ENCODE measurements around the gene SLCO2A1.

Gene SLCO2A1

GRCh38 chr3:133927540-133928066, 102.1 kb downstream of the SLCO2A1 start:
- 0 out of 2 replicates have a peak, but pooled peaks cover 4% of the 10 kb centered on the region for H3K4me1 ChIP-seq (ENCODE audit: low read length)
- peak overlapping the region; percentile 66 for H3K4me2 ChIP-seq (ENCODE audit: low read depth, low read length)
- no peak overlapping the region for H3K9ac ChIP-seq (ENCODE audit: low read length)
- no peaks in the 10 kb centered on the region for H3K9me2 ChIP-seq (replicated peaks; ENCODE audit: insufficient read depth, low read length)
- no peaks in the 10 kb centered on the region for H3K36me3 ChIP-seq (replicated peaks; ENCODE audit: insufficient read depth, low read length)
- no peak overlapping the region for H3K27ac ChIP-seq (ENCODE audit: low read length)
- no peaks in the 10 kb centered on the region for H3F3A ChIP-seq (ENCODE audit: insufficient read depth, low read length)
- H3K9me3 ChIP-seq (replicated peaks; ENCODE audit: insufficient read depth, low read length) = no peaks in the 10 kb centered on the region
- TF ChIP-seq EZH2phosphoT487 (IDR thresholded peaks at IDR 0.05; ENCODE audit: low read length) (no peak), CTCF (IDR thresholded peaks at IDR 0.05; ENCODE audit: low read length) (peak; percentile 52)
- H2AFZ ChIP-seq (ENCODE audit: low read length) = peak overlapping the region; percentile 33
- H3K27me3 ChIP-seq (replicated peaks; ENCODE audit: insufficient read depth, low read length) = no peaks in the 10 kb centered on the region
- H4K20me1 ChIP-seq (ENCODE audit: insufficient read depth, low read length) = no peaks in the 10 kb centered on the region
- H3K79me2 ChIP-seq (ENCODE audit: low read length) = no peaks in the 10 kb centered on the region
- peak; percentile 18 for DNase-seq
- peak overlapping the region; percentile 31 for H3K4me3 ChIP-seq (ENCODE audit: low read length)

GRCh38 chr3:133926736-133927539, 102.8 kb downstream of the SLCO2A1 start:
- no peak overlapping the region for H3K9ac ChIP-seq (ENCODE audit: low read length)
- no peak for TF ChIP-seq CTCF (IDR thresholded peaks at IDR 0.05; ENCODE audit: low read length)
- TF ChIP-seq EZH2 (optimal IDR thresholded peaks at IDR 0.05; ENCODE audit: low read depth, low read length) = no peak
- no peak for TF ChIP-seq EZH2phosphoT487 (IDR thresholded peaks at IDR 0.05; ENCODE audit: low read length)
- H4K20me1 ChIP-seq (ENCODE audit: insufficient read depth, low read length) = no peaks in the 10 kb centered on the region
- no peaks in the 10 kb centered on the region for H3K36me3 ChIP-seq (replicated peaks; ENCODE audit: insufficient read depth, low read length)
- H3K4me1 ChIP-seq (ENCODE audit: low read length) = 0 out of 2 replicates have a peak, but pooled peaks cover 4% of the 10 kb centered on the region
- H3K4me3 ChIP-seq (ENCODE audit: low read length) = peak overlapping the region; percentile 30; the same call in 1 of the 2 replicates
- H3K9me3 ChIP-seq (replicated peaks; ENCODE audit: insufficient read depth, low read length) = no peaks in the 10 kb centered on the region
- H3K79me2 ChIP-seq (ENCODE audit: low read length) = no peaks in the 10 kb centered on the region
- no peak overlapping the region for H3K27ac ChIP-seq (ENCODE audit: low read length)
- no peaks in the 10 kb centered on the region for H3F3A ChIP-seq (ENCODE audit: insufficient read depth, low read length)
- peak overlapping the region; percentile 33 for H2AFZ ChIP-seq (ENCODE audit: low read length)
- H3K9me2 ChIP-seq (replicated peaks; ENCODE audit: insufficient read depth, low read length) = no peaks in the 10 kb centered on the region
- no peak for DNase-seq
- no peaks in the 10 kb centered on the region for H3K27me3 ChIP-seq (replicated peaks; ENCODE audit: insufficient read depth, low read length)
- H3K4me2 ChIP-seq (ENCODE audit: low read depth, low read length) = peak overlapping the region; percentile 47

- DNase-seq = no peak
- Histone ChIP-seq H3K27me3 (replicated peaks; ENCODE audit: insufficient read depth, low read length) (no peaks in the 10 kb centered on the region), H2AFZ (ENCODE audit: low read length) (no peak overlapping the region), H3F3A (ENCODE audit: insufficient read depth, low read length) (no peaks in the 10 kb centered on the region), H3K27ac (ENCODE audit: low read length) (no peak overlapping the region), H3K36me3 (replicated peaks; ENCODE audit: insufficient read depth, low read length) (no peaks in the 10 kb centered on the region), H3K4me2 (ENCODE audit: low read depth, low read length) (no peak overlapping the region), H3K9me2 (replicated peaks; ENCODE audit: insufficient read depth, low read length) (no peaks in the 10 kb centered on the region), H3K4me3 (ENCODE audit: low read length) (no peak overlapping the region), H3K9me3 (replicated peaks; ENCODE audit: insufficient read depth, low read length) (no peaks in the 10 kb centered on the region), H3K9ac (ENCODE audit: low read length) (no peak overlapping the region), H3K79me2 (ENCODE audit: low read length) (no peaks in the 10 kb centered on the region), H3K4me1 (ENCODE audit: low read length) (0 out of 2 replicates have a peak, but pooled peaks cover 4% of the 10 kb centered on the region), H4K20me1 (ENCODE audit: insufficient read depth, low read length) (no peaks in the 10 kb centered on the region)
- TF ChIP-seq EZH2 (optimal IDR thresholded peaks at IDR 0.05; ENCODE audit: low read depth, low read length) (no peak), CTCF (IDR thresholded peaks at IDR 0.05; ENCODE audit: low read length) (no peak), EZH2phosphoT487 (IDR thresholded peaks at IDR 0.05; ENCODE audit: low read length) (no peak)
Observed at GRCh38 chr3:133925960-133926735, 103.6 kb downstream of the SLCO2A1 start.

All from MM.1S (cell line).